HepG2 (cell line): Measurements from ENCODE around the gene SEC61G. TPM values are rescaled to one million over a fixed set of nuclear protein-coding genes. Genes with fewer than 3 reads are reported as not detected.

Experiments
- ATAC-seq: fragments of 200-7000 bp; cut with Tn5 transposase; 3 replicates; pipeline ENCODE4 v1.9.1; 2020; ENCODE audit warnings: mild to moderate bottlenecking, moderate library complexity
- BruUV-seq: library from RNA; stranded (reverse); fragments of 400-500 nt; replicated peaks from 2 replicates; lab custom pipeline; 2021; lab: Mats Ljungman, UMichigan
- CTCF ChIA-PET: fragments of 300-600 bp; formaldehyde crosslinking; extraction: SDS; loops from one replicate; lab custom pipeline; 2021; ENCODE audit warnings: low total read pairs, inconsistent platforms, low intra/inter-chr PET ratio; lab: Yijun Ruan, JAX
- POLR2A ChIA-PET: fragments of 350-600 bp; sonication (Branson Sonifier 250); formaldehyde crosslinking; loops from one replicate; lab custom pipeline; 2020; ENCODE audit warnings: antibody characterized with exemption, inconsistent platforms; lab: Yijun Ruan, JAX
- DNase-seq: peaks from one replicate; pipeline ENCODE4 v3.0.0-alpha.2; 2015; ENCODE audit warnings: low spot score
- FAIRE-seq: peaks from 3 replicates; lab custom pipeline; 2011; peaks lifted over from hg19 to GRCh38; lab: Jason Lieb, UNC
- H2AFZ ChIP-seq: one replicate; pipeline ENCODE4 v1.6.1; 2011; ENCODE audit warnings: low read length, inconsistent platforms
- H3K27ac ChIP-seq: fragments of 300-600 bp; 3 replicates; pipeline ENCODE4 v1.8.0; 2011; ENCODE audit warnings: mixed run types, mild to moderate bottlenecking, mixed read lengths, low read length, inconsistent platforms; ENCODE audit not compliant: insufficient read depth; ENCODE audit errors: extremely low read length
- H3K27me3 ChIP-seq, 2 experiments: fragments of 200-600 bp in 1 of 2; 2 replicates in 1 of 2; 3 replicates in 1 of 2; pipeline versions ENCODE4 v1.6.0 to v1.8.0; 2011; ENCODE audit warnings: low read length in 2 of 2, mild to moderate bottlenecking in 2 of 2, moderate library complexity in 2 of 2, inconsistent platforms in 1 of 2; ENCODE audit not compliant: insufficient read depth in 2 of 2, control insufficient read depth in 1 of 2
- H3K36me3 ChIP-seq, 2 experiments: fragments of 200-600 bp in 1 of 2; replicated peaks in 1 of 2; 2 replicates in 1 of 2; 3 replicates in 1 of 2; pipeline versions ENCODE4 v1.5.1 to v1.8.0; 2011; ENCODE audit warnings: low read length in 2 of 2, inconsistent platforms in 1 of 2; ENCODE audit not compliant: insufficient read depth in 2 of 2, control insufficient read depth in 1 of 2
- H3K4me1 ChIP-seq: 2 replicates; pipeline ENCODE4 v1.5.1; 2012; ENCODE audit warnings: low read length, inconsistent platforms; ENCODE audit not compliant: insufficient read depth
- H3K4me2 ChIP-seq: 2 replicates; pipeline ENCODE4 v1.6.0; 2011; ENCODE audit warnings: low read depth, low read length, inconsistent platforms
- H3K4me3 ChIP-seq, 3 experiments: fragments of 200-600 bp in 1 of 3; sonication (generic), shearing (Covaris generic) in 1 of 3; replicated peaks in 1 of 3; 2 replicates each; pipeline ENCODE4 v1.5.1; 2011 to 2016; ENCODE audit warnings: low read length in 3 of 3, inconsistent platforms in 2 of 3, low read depth in 2 of 3, mild to moderate bottlenecking in 2 of 3, control low read depth in 1 of 3, mixed read lengths in 1 of 3; ENCODE audit not compliant: insufficient read depth in 1 of 3
- H3K79me2 ChIP-seq: one replicate; pipeline ENCODE4 v1.6.1; 2011; ENCODE audit warnings: low read length, inconsistent platforms; ENCODE audit not compliant: insufficient read depth
- H3K9ac ChIP-seq: 2 replicates; pipeline ENCODE4 v1.6.0; 2011; ENCODE audit warnings: mild to moderate bottlenecking, low read depth, low read length, inconsistent platforms; ENCODE audit not compliant: insufficient read depth
- H3K9me3 ChIP-seq: 2 replicates; pipeline ENCODE4 v1.5.1; 2012; ENCODE audit warnings: mild to moderate bottlenecking, low read length
- H4K20me1 ChIP-seq: 2 replicates; pipeline ENCODE4 v1.6.0; 2011; ENCODE audit warnings: inconsistent platforms, mild to moderate bottlenecking, low read length, moderate library complexity; ENCODE audit not compliant: insufficient read depth
- CENPT ChIP-seq: sonication (generic); formaldehyde crosslinking; IDR thresholded peaks from 2 replicates; pipeline ENCODE4 v1.8.0; 2022; ENCODE audit warnings: low read depth, mild to moderate bottlenecking, moderate library complexity, missing genetic modification reagents
- HOXA9 ChIP-seq: sonication (generic); formaldehyde crosslinking; IDR thresholded peaks from 2 replicates; pipeline ENCODE4 v1.8.1; 2022; ENCODE audit warnings: missing genetic modification reagents, mild to moderate bottlenecking, moderate library complexity, borderline replicate concordance
- KAT7 ChIP-seq: IDR thresholded peaks from 2 replicates; pipeline ENCODE4 v1.6.1; 2018; ENCODE audit warnings: borderline replicate concordance, missing compliant biosample characterization
- KLF12 ChIP-seq: sonication (generic); formaldehyde crosslinking; IDR thresholded peaks from 2 replicates; pipeline ENCODE4 v1.4.0; 2020; ENCODE audit warnings: missing genetic modification reagents, borderline replicate concordance
- MTA1 ChIP-seq: sonication (generic); formaldehyde crosslinking; IDR thresholded peaks from 2 replicates; pipeline ENCODE4 v1.4.0; 2020; ENCODE audit warnings: missing genetic modification reagents, mild to moderate bottlenecking, borderline replicate concordance
- MTERF4 ChIP-seq: sonication (generic); formaldehyde crosslinking; IDR thresholded peaks from 2 replicates; pipeline ENCODE4 v1.8.0; 2023; ENCODE audit warnings: mild to moderate bottlenecking, missing genetic modification reagents
- NFE2L2 ChIP-seq: fragments of 150-350 bp; IDR thresholded peaks from 2 replicates; pipeline ENCODE4 v1.6.1; 2014; ENCODE audit warnings: low read length
- RCOR2 ChIP-seq: IDR thresholded peaks from 2 replicates; pipeline ENCODE4 v1.6.1; 2016; ENCODE audit warnings: missing biosample characterization, missing genetic modification reagents
- REXO4 ChIP-seq: sonication (generic); formaldehyde crosslinking; IDR thresholded peaks from 2 replicates; pipeline ENCODE4 v1.8.0; 2022; ENCODE audit warnings: missing genetic modification reagents, mild to moderate bottlenecking, borderline replicate concordance
- SALL2 ChIP-seq: sonication (generic); formaldehyde crosslinking; IDR thresholded peaks from 2 replicates; pipeline ENCODE4 v1.8.1; 2023; ENCODE audit warnings: mild to moderate bottlenecking, missing genetic modification reagents, inconsistent platforms
- SIX1 ChIP-seq: sonication (generic); formaldehyde crosslinking; IDR thresholded peaks from 2 replicates; pipeline ENCODE4 v1.4.0; 2020; ENCODE audit warnings: missing genetic modification reagents, borderline replicate concordance
- SNAPC2 ChIP-seq: sonication (generic); formaldehyde crosslinking; IDR thresholded peaks from 2 replicates; pipeline ENCODE4 v1.8.1; 2022; ENCODE audit warnings: mild to moderate bottlenecking, missing genetic modification reagents
- THYN1 ChIP-seq: sonication (generic); formaldehyde crosslinking; IDR thresholded peaks from 2 replicates; pipeline ENCODE4 v1.8.1; 2023; ENCODE audit warnings: low read depth, mild to moderate bottlenecking, moderate library complexity, missing genetic modification reagents, borderline replicate concordance
- ZNF124 ChIP-seq: sonication (generic); formaldehyde crosslinking; IDR thresholded peaks from 2 replicates; pipeline ENCODE4 v1.4.0; 2020; ENCODE audit warnings: missing genetic modification reagents
- ZNF251 ChIP-seq: sonication (generic); formaldehyde crosslinking; IDR thresholded peaks from 2 replicates; pipeline ENCODE4 v1.9.0; 2021; ENCODE audit warnings: mild to moderate bottlenecking, missing genetic modification reagents
- ZNF383 ChIP-seq: sonication (generic); formaldehyde crosslinking; IDR thresholded peaks from 2 replicates; pipeline ENCODE4 v1.4.0; 2020; ENCODE audit warnings: missing genetic modification reagents, mild to moderate bottlenecking, borderline replicate concordance
- ZNF570 ChIP-seq: sonication (generic); formaldehyde crosslinking; IDR thresholded peaks from 2 replicates; pipeline ENCODE4 v1.4.0; 2020; ENCODE audit warnings: mild to moderate bottlenecking, missing genetic modification reagents, borderline replicate concordance
- ZNF577 ChIP-seq: sonication (generic); formaldehyde crosslinking; IDR thresholded peaks from 2 replicates; pipeline ENCODE4 v1.4.0; 2020; ENCODE audit warnings: mild to moderate bottlenecking, low read depth, missing genetic modification reagents, borderline replicate concordance
- ZNF670 ChIP-seq: sonication (generic); formaldehyde crosslinking; IDR thresholded peaks from 2 replicates; pipeline ENCODE4 v1.8.0; 2022; ENCODE audit warnings: mild to moderate bottlenecking, missing genetic modification reagents, borderline replicate concordance
- WGBS: methylation state at CpG from one replicate; pipeline ENCODE4 v1.1.6; 2017; ENCODE audit warnings: low lambda C conversion rate; 5-methylcytosine and 5-hydroxymethylcytosine counted together
- in situ Hi-C: cut with HindIII; loops from 2 replicates; pipeline ENCODE4 v1.10.0; 2017; ENCODE audit warnings: low pct_unique_long_range_greater_than_20kb; ENCODE audit not compliant: extremely low pct_ligation_motif_present
- intact Hi-C: fragments of 100-400 bp; cut with micrococcal nuclease; formaldehyde crosslinking; loops from one replicate; pipeline ENCODE4 v1.10.0; 2022; ENCODE audit not compliant: unreplicated experiment
- polyA plus RNA-seq, 8 experiments: library from polyadenylated mRNA; depleted of rRNA in 3 of 8; stranded (reverse) in 7 of 8; unstranded in 1 of 8; fragments of >200 nt; fragmentation: Illumina TruSeq in 4 of 8; extraction: Trizol in 4 of 8; gene quantifications; 2 replicates each; pipeline versions ENCODE4 v1.2.1 to v1.2.3, GENCODE V29; 2011 to 2016; ENCODE audit warnings: low read depth in 4 of 8, missing spikeins in 1 of 8, mixed read lengths in 1 of 8; ENCODE audit not compliant: insufficient read depth in 1 of 8
- total RNA-seq, 5 experiments: library from RNA; depleted of rRNA; stranded (reverse); fragments of >200 nt; fragmentation: Illumina TruSeq; extraction: Trizol; gene quantifications; 2 replicates each; pipeline ENCODE4 v1.2.3, GENCODE V29; 2016; ENCODE audit warnings: low read depth in 1 of 5

The SEC61G gene
- total and polyA plus RNA-seq, 2 of the 13 experiments (the other 11 are each of a cell fraction or from before 2014, with no cell fraction given): 126 to 328 TPM

GRCh38 chr7:54780490-54780889 is 21.5 kb upstream of the SEC61G start:
- 77% methylated on average over 5 of the region's 5 CpGs for WGBS
- no peak overlapping the region for H3K4me3 ChIP-seq
- in situ Hi-C loops: no loop called here

GRCh38 chr7:54778696-54779540 is 19.9 kb upstream of the SEC61G start:
- H3K4me2 ChIP-seq: no peak overlapping the region
- POLR2A ChIA-PET: no interaction called here
- peaks cover 2% of the 10 kb centered on the region; the same call in 1 of the 2 replicates for H3K4me1 ChIP-seq
- no peaks in the 10 kb centered on the region for H4K20me1 ChIP-seq
- intact Hi-C loops: no loop called here
- no TSS peak for BruUV-seq
- no peak overlapping the region for H3K4me3 ChIP-seq
- H2AFZ ChIP-seq: no peak overlapping the region
- no peaks in the 10 kb centered on the region for H3K79me2 ChIP-seq
- no peak overlapping the region for H3K27ac ChIP-seq
- DNase-seq (no peak), FAIRE-seq (no peak)
- peaks cover 4 to 18% of the 10 kb centered on the region in 2 experiments; a peak in 2 of 5 replicates for H3K27me3 ChIP-seq
- no peak overlapping the region for H3K9ac ChIP-seq
- no peaks in the 10 kb centered on the region for H3K36me3 ChIP-seq
- no peaks in the 10 kb centered on the region for H3K9me3 ChIP-seq
- TF ChIP-seq RCOR2 (CRISPR knock-in tag) (no peak), SIX1 (CRISPR knock-in tag) (no peak), HOXA9 (CRISPR knock-in tag) (no peak), ZNF124 (CRISPR knock-in tag) (no peak), SALL2 (CRISPR knock-in tag) (no peak), MTERF4 (CRISPR knock-in tag) (no peak), ZNF383 (CRISPR knock-in tag) (no peak), ZNF670 (no peak), KAT7 (CRISPR knock-in tag) (no peak), CENPT (CRISPR knock-in tag) (no peak), THYN1 (no peak), ZNF570 (CRISPR knock-in tag) (no peak), MTA1 (no peak), KLF12 (no peak), NFE2L2 (no peak), SNAPC2 (CRISPR knock-in tag) (no peak)
- TF ChIP-seq, all 625 proteins: peak for 0
- CTCF ChIA-PET: no interaction called here
- WGBS: 59% methylated on average over 7 of the region's 7 CpGs
- in situ Hi-C loops: loop anchor here (5.0 kb wide), 1 partner anchor 473 kb away; no protein-coding TSS in a partner anchor
- no peak for ATAC-seq

More at GRCh38 chr7:54780490-54780889, 21.5 kb upstream of the SEC61G start:
- POLR2A ChIA-PET: no interaction called here
- intact Hi-C loops: no loop called here
- ATAC-seq: no peak
- CTCF ChIA-PET: no interaction called here
- Histone ChIP-seq H3K27ac (no peak overlapping the region), H3K79me2 (no peaks in the 10 kb centered on the region), H4K20me1 (no peaks in the 10 kb centered on the region), H3K36me3 (no peaks in the 10 kb centered on the region), H3K9ac (no peak overlapping the region), H3K27me3 (peaks cover 4 to 18% of the 10 kb centered on the region in 2 experiments; a peak in 2 of 5 replicates), H3K9me3 (no peaks in the 10 kb centered on the region), H3K4me1 (no peaks in the 10 kb centered on the region), H2AFZ (no peak overlapping the region), H3K4me2 (no peak overlapping the region)
- DNase-seq: no peak
- FAIRE-seq: no peak
- no peak for TF ChIP-seq NFE2L2
- no peak for TF ChIP-seq ZNF124 (CRISPR knock-in tag)
- TF ChIP-seq KLF12: no peak
- no peak for TF ChIP-seq REXO4
- no peak for TF ChIP-seq ZNF251 (CRISPR knock-in tag)
- TF ChIP-seq ZNF577: no peak
- BruUV-seq: no TSS peak
